CD4-positive, alpha-beta T cell treated with Interleukin-15 for 1 hour (primary cell): ENCODE results near the gene MCF2L.
"Not testable (repeated sequence)": the region's sequence is repeated elsewhere in the genome, so short reads cannot be mapped to it uniquely, and the experiment has no call there.

ENCODE experiments used
- DNase-seq: peaks from one replicate; pipeline ENCODE4 v3.0.0-alpha.2; 2020

The MCF2L gene

DNA sequence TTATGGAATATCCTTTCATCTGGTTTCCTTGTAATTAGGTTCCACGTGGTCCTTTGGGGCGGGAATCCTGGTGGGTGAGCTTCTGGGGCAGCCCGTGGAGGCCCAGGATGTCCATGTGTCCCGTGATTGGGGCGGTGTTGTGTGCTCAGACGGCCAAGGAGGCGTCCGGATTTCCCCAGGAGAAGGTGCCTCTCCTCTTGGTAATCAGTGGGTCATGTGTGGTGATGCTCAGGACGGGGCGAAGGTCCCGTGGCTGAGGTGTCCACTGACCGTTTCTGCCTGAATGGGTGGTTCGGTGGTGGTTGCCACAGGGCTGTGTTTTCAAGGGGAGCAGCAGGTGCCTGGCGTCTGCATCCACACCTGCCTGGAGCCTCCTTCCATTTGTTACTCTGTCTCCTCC lies 84.4 kb downstream of the MCF2L start:
- DNase-seq = no peak

DNA sequence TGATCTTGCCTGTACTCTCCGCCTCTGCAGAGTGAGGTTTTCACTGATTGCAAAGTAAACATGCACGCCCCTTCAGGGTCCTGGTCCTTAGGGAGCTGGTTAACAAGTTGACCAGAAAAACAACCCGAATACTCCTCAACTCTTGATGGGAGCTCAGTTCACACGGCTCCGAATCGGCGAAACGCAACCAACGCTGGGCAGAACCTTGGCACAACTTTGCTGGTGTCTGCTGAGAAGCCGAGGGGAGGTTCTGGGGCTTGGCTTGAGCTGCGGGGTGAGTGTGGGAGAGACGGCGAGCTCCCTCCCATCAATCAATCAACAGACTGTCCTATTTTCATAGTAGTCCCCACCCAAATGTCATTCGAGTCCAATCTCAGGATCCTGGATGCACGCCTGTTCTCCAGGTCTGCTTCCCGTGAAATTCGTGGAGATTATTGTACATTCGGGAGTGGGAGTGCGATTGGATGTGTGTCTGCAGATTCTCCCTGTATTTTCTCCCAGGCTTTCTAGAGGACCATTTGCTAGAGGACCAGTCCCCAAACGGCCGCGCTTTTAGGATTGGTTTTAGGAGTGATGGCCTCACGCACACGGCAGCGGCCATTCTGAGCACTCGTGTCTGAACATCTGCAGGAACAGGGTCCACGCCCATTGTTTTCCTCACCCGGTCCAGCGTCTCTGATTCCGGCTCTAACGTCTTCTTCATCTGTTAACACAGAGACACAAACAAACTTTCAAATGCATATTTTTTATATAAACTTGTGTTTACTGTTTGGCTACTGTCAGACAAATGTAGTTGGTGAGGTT lies 85.0 kb downstream of the MCF2L start:
- no peak for DNase-seq

DNA sequence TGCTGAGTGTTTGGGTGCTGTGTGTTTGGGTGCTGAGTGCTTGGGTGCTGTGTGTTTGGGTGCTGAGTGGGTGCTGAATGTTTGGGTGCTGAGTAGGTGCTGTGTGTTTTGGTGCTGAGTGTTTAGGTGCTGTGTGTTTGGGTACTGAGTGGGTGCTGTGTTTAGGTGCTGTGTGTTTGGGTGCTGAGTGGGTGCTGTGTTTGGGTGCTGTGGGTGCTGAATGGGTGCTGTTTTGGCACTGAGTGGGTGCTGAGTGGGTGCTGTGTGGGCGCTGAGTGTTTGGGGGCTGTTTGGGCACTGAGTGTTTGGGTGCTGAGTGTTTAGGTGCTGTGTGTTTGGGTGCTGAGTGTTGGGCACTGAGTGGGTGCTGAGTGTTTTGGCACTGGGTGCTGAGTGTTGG lies 88.1 kb downstream of the MCF2L start:
- DNase-seq = no peak

DNA sequence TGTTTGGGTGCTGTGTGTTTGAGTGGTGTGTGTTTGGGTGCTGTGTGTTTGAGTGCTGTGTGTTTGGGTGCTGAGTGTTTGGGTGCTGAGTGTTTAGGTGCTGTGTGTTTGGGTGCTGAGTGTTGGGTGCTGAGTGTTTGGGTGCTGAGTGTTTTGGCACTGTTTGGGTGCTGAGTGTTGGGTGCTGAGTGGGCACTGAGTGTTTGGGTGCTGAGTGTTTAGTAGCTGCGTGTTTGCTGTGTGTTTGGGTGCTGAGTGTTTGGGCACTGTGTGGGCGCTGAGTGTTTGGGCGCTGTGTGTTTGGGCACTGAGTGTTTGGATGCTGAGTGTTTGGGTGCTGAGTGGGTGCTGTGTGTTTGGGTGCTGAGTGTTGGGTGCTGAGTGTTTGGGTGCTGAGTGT lies 88.5 kb downstream of the MCF2L start:
- DNase-seq = not testable (repeated sequence)

DNA sequence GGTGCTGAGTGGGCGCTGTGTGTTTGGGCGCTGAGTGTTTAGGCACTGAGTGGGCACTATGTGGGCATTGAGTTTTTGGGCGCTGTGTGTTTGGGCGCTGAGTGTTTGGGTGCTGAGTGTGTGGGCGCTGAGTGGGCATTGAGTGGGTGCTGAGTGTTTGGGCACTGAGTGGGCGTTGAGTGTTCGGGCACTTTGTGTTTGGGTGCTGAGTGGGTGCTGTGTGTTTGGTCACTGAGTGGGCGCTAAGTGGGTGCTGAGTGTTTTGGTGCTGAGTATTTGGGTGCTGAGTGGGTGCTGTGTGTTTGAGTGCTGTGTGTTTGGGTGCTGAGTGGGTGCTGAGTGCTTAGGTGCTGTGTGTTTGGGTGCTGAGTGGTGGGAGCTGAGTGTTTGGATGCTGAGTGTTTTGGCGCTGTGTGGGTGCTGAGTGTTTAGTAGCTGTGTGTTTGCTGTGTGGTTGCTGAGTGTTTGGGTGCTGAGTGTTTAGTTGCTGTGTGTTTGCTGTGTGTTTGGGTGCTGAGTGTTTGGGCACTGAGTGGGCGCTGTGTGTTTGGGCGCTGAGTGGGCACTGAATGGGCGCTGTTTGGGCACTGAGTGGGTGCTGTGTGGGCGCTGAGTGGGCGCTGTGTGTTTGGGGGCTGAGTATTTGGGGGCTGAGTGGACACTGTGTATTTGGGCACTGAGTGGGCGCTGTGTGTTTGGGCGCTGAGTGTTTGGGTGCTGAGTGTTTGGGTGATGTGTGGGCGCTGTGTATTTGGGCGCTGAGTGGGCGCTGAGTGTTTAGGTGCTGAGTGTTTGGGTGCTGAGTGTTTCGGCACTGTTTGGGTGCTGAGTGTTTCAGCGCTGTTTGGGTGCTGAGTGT lies 89.3 kb downstream of the MCF2L start:
- DNase-seq = no peak

DNA sequence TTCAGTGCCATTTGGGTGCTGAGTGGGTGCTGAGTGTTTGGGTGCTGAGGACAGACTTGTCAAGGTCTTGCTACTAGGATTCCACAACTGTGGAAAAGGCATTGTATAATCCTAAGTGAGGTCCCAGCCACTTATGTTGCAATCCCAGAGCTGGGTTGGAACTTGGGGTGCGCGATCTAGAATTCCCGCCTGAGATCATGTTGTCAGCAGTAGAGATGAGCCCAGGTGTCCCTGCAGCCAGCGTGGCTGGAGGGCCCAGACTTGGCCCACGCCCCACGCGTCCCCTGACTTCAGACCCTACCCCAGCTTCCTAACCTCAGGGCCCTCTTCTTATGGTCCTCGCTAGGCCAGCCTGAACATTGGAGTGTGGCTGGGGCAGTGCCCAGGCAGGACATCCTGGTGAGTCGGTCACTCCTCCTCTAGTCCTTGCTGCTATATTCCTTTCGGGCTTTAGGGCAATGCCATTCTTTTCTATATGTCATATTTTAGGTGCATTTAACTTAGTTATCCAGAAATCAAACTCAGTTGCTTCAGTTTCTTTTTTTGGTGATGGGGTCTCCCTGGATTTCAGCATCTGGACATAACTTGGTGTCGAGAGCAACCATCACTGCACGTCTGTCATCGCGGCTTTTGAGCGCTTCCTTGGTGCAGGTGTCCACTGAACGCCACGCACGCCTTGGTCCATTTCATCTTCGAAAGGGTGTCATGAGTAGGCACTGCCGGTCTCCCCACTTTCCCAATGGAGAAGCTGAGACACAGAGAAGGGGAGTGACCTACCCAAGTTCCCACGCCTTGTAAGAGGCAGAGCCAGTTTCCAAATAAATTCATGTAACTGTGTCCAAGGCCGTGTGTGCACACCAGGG lies 90.2 kb downstream of the MCF2L start:
- DNase-seq = peak; percentile 8

DNA sequence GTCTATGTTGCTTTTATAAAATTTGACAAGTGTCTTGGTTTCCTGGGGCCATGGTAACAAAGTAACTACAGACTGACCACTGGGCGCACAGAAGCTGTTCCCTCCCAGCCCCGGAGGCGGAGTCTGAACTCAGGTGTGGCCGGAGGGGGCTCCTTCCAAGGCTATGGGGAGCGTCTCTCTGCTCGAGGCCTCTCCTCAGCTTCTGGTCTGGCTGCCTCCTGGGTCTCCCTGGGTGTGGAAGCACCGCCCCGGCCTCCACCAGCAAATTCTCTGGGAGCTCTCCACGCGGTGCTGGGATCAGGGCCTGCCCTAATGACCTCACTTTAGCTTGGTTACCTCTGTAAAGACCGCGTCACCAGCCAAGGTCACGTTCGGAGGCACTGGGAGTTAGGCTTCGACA lies 90.9 kb downstream of the MCF2L start:
- peak; percentile 5 for DNase-seq

DNA sequence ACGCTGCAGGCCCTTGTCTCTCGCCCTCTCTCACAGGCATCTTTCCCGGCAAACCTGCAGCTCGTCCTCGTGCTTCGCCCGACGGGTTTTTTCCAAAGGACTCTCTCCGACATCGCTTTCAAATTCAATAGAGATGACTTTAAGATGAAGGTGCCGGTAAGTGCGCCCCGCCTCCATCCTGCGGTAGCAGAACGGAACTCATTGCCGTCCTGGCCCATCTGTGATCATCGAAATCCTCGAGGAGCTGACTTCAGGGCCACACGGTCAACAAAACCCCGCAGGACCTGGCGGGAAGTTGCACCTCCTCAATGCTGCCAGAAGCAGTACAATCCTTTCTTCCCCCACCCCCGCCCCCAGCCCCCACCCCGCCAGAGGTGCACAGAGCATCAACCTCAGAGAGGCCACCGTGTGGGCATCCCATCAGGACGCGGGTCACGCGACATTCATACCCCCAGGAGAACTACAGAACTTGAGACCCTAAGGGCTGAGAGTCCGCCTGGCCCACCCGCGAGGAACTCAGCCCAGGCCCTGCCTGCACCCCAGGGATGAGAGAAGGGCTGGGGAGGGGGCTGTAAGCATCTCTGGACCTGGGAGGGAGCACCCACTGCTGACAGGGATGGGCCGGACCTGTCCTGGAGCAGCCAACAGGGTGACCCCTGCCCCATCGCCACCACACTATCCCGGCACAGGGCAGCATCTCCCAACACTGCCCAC lies 91.7 kb downstream of the MCF2L start:
- peak; percentile 4 for DNase-seq

DNA sequence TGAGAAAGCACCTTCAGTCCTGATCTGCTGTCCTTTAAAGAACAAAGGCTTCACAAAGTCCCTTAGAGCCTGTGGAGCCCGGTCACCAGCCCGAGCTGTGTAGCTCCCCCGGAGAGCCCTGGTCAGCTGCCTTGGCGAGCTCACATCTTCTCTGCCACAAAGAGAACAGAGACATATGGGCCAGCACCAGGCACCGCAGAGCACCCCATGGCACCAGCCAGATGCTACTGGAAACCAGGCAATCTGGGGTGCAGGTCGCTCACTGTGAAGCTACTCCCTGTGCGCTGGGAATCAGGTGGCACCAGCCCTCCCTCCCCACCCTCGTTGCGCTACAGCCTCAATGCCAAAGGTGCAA lies 92.2 kb downstream of the MCF2L start:
- DNase-seq = peak; percentile 14

DNA sequence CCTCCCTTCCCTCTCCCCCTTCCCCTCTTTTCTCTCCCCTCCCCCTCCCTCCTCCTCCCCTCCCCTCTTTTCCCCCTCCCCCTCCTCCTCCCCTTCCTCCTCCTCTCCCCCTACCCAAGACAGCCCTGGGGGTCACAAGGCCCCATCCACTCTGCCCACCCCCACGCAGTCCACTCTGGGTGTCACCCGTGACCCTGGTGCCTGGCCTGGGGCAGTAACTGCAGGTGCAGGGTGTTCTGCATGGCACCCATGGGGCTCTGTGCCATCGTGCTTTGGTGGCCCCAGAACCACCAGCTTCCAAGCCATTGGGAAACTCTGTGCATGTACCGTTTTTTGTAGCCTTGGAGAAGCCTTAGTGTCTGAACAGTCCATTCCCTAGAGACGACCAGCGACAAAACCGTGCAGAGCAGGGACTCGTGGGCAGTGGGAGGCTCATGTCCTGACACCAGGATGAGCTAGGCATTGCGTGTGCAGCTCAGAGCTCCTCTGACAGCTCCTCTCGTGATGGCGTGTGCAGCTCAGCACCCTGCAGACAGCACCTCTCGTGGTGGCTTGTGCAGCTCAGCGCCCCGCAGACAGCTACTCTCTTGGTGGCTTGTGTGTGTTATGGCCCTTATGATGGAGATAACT lies 92.9 kb downstream of the MCF2L start:
- peak; percentile 14 for DNase-seq

DNA sequence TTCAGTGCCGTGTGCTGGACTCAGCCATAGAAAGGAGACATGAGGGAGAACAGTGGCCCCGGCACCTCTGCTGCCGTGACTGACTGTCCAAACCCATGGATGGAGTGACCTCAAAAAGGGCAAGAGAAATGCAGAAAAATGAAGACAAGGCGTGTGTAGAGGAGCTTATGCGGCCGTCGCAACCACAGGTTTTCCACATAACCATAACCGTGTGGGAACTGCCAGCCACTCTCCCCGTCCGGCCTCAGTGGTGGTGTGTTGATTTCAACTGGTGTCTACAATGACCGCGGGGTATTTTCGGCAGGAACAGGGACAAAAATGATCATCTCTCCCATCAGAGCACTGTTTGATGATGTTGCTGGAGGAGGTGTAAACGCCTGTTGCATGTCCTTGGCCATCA lies 93.7 kb downstream of the MCF2L start:
- no peak for DNase-seq

DNA sequence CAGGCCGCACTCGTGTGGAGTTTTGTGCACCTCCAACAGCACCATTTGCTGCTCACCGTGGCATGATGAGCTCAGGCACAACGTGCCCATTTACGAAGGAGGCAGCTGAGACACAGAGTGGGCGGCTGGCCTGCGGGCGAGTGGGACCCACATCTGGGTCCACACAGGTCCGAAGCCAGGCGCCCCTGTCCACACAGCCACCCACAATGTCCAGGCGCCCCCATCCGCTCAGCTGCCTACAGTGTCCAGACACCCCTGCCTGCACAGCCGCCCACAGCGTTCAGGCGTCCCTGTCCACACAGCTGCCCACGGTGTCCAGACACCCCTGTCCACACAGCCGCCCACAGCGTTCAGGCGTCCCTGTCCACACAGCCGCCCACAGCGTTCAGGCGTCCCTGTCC lies 94.1 kb downstream of the MCF2L start:
- DNase-seq = peak; percentile 7

DNA sequence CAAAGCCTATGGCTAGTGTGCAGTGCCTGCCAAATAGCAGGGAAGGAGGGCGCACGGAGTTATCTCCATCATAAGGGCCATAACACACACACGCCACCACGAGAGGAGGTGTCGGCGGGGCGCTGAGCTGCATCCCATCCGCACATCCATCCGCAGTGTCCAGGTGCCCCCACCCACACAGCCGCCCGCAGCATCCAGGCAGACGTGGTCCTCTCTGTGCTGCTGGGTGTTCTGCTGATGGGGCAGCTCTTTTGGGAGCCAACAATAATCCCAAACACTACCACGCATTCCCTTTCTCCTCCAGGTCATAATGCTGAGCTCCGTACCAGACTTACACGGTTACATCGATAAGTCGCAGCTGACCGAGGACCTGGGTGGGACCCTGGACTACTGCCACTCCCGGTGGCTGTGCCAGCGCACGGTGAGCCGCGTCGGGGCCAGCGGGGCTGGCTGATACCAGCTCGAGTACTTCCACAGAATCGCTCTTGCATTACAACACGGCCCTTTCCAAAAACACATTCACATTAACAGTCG lies 95.1 kb downstream of the MCF2L start:
- no peak for DNase-seq

DNA sequence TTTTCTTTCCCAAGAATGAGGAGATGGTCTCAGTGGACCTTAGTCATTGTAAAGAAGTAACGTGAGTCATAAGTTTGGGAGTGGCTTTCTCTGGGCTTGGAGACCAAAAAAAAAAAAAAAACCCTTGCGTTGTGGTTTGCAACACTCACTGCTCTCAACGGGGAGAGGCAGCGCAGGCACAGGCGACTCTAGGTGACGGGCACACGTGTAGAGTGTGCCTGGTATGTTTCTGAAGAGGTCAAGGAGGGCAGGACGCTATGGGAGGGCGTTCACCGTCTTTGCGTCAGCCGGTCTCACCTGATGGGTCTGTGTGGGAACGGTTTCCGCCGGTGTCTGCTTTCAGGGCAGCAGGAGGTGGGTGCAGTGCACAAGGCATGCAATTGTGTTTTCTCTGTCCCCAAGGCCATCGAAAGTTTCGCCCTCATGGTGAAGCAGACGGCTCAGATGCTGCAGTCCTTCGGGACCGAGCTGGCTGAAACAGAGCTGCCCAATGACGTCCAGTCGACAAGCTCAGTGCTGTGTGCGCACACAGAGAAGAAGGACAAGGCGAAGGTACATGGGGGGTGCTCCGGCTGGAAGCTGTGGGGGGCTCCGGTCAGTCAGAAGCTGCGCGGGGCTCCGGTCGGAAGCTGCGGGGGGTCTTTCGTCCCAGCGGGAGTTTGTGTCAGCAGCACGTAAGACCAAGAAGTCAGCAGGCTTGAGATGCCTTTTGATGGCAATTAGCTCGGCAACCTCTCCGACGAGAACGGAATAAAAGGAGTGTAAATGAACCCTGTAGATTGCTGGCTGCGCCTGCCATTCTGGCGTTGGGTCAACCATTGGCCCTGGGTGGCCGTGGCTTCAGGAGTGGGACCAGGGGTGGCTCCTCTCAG lies 95.8 kb downstream of the MCF2L start:
- DNase-seq = no peak

DNA sequence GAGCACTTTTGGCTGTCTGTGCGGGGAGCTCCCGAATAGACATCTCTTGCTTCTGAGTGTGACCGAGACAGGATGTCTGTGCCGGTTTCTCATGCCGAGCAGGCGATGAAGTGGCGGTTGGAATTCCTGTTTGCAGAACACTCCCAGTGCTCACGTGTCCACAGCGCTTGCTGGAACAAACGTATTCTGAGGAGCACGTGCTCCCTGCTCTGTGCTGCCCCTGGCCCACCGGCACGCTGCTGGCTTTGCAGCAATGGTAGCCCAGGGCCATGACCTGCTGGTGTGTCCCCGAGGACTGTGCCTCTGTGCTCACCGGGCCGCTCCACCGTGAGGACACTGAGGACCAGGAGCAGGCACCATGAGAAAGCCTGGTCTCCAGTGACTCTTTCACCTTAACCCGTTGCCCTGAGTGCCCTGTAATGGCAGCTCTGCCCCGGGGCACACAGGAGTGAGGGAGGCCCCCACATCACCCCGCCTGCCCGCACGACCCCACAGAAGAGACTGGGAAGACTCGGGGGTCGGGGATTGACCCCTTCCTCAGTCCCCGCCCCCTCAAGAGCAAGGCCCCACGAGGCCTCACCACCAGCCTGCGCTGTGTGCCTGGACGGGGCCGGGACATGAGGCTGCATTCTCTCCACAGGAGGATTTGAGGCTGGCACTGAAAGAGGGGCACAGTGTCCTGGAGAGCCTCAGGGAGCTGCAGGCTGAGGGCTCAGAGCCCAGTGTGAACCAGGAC lies 96.6 kb downstream of the MCF2L start:
- no peak for DNase-seq

DNA sequence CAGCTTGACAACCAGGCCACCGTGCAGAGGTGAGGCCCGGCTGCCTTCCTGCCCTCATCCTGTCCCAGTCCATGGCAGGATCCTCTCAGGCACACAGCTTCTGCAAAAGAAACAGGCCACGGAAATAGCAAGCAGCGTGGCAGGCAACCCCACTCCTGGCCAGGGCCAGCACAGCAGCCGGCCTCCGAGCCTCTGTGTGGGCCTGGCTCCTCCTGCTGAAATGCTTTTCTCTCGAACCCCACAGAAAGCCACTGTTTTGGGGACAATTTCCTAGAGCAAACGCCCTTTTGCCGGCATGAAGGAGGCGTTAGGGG lies 97.1 kb downstream of the MCF2L start:
- DNase-seq = no peak

DNA sequence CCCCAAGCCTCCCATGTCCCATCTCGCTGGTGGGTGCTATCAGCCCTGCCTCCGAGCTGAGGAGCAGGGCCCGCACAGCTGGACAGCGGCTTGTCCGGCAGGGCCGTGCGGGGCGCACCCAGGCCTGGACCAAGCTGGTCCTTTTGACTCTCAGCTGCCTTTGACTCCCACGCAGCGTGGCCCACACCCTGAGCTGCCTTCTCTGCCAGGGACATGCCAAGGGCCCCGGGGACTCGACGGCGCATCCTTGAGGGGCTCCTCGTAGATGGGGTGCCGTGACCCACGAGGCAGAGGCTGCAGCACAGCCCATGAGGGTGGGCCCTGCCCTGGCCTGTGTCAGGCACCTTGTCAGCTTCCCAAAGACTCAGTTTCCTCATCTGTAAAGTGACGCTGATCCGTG lies 97.7 kb downstream of the MCF2L start:
- DNase-seq = no peak

DNA sequence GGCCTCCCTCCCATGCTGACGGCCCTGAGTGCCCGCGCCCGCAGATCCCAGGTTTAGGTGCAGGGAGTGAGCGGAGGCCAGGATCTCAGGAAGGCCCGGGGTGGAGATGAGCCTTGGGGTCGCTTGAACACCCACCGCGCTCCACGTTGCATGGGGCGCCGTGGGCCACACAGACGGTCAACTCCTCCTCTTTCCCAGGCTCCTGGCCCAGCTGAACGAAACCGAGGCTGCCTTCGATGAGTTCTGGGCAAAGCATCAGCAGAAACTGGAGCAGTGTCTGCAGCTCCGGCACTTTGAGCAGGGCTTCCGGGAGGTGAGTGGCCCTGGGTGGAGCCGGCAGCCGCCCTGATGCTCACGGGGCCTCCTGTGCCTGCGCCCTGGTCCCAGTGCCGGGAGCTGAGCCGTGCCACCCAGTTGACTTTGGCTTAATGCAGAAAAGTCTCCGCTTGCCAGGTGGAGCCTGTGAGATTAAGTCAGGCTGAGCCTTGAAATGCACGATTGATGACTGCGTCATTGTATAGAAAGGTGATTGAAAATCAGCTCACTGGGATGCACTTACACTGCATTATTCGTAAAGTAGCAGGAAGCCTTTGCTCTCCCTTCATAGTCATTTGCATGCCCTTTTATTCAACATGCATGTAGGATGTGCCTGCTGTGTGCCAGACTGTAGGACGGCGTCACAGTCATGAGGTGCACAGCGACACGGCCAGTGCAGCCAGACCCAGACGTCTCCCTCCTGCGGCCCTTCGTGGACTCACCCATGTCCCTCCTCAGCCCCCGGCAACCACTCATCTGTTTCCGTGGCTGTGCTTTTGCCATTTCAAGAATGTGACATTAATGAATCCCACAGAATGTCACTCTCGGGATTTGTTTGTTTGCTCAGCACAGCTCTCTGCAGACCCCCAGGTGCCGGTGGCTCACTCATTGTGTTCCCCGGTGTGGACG lies 101.1 kb downstream of the MCF2L start:
- no peak for DNase-seq

DNA sequence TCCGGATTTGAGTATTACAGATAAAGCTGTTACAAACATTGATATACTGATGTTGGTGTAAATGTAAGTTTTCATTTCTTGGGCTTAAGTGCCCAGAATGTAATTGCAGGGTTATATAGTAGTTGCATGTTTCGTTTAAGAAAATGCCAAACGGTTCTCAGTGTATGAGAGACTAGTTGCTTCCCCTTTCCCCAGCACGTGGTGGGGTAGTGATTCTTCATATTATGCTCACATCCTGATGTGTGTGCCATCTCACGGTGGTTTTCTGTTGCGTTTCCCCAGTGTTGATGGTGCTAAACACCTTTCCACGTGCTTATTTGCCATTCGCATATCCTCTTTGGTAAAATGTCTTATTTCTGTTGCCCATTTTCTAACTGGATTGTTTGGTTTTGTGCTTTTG lies 101.8 kb downstream of the MCF2L start:
- no peak for DNase-seq
